Measurements from ENCODE around the gene IL17C. TPM values are rescaled to one million over a fixed set of nuclear protein-coding genes. Genes with fewer than 3 reads are reported as not detected.

IL17C gene
- total and polyA plus RNA-seq, 2 of the 8 experiments (the other 6 are each of a cell fraction or from before 2014, with no cell fraction given) = 1.1 to 1.9 TPM

GRCh38 chr16:88643644-88643932 is 5.2 kb downstream of the IL17C start (continued):
- TF ChIP-seq CBX8 (IDR thresholded peaks at IDR 0.05; ENCODE audit: borderline replicate concordance, low read depth, low read length) (no peak), CBX5 (IDR thresholded peaks at IDR 0.05; ENCODE audit: low read depth, low read length) (no peak), TAF1 (IDR thresholded peaks at IDR 0.05; ENCODE audit: low read depth, low read length) (no peak), SUZ12 (IDR thresholded peaks at IDR 0.05; ENCODE audit: low read length) (no peak)

Measured in H1 (cell line).